Thymus (tissue), 11 donors: ENCODE data around the gene NFAM1. TPM values are rescaled to one million over a fixed set of nuclear protein-coding genes. Genes with fewer than 3 reads are reported as not detected.

ENCODE experiments used
- DNase-seq, 9 donors: peaks; one replicate each; pipeline ENCODE4 v3.0.0-alpha.2; 2013; ENCODE audit warnings: low spot score in 9 of 9, low read depth in 6 of 9, missing footprints in 1 of 9
- H3K27ac ChIP-seq, 2 donors: one replicate each; pipeline ENCODE4 v1.5.1; 2013; ENCODE audit warnings: control low read depth in 1 of 2, low read depth in 1 of 2, low read length in 1 of 2, mild to moderate bottlenecking in 1 of 2, moderate library complexity in 1 of 2
- H3K27me3 ChIP-seq, 2 donors: one replicate each; pipeline ENCODE4 v1.5.1; 2013; ENCODE audit warnings: low read length in 1 of 2; ENCODE audit not compliant: control insufficient read depth in 2 of 2, insufficient read depth in 1 of 2
- H3K36me3 ChIP-seq, 2 donors: one replicate each; pipeline ENCODE4 v1.5.1; 2013; ENCODE audit warnings: low read length in 1 of 2, mild to moderate bottlenecking in 1 of 2, moderate library complexity in 1 of 2; ENCODE audit not compliant: control insufficient read depth in 2 of 2, insufficient read depth in 2 of 2
- H3K4me1 ChIP-seq, 2 donors: one replicate each; pipeline ENCODE4 v1.5.1; 2013; ENCODE audit warnings: low read length in 2 of 2; ENCODE audit not compliant: control insufficient read depth in 2 of 2, insufficient read depth in 2 of 2
- H3K4me3 ChIP-seq, 2 donors: one replicate each; pipeline ENCODE4 v1.5.1; 2013; ENCODE audit warnings: low read length in 2 of 2, control low read depth in 1 of 2, mild to moderate bottlenecking in 1 of 2
- H3K9me3 ChIP-seq, 2 donors: one replicate each; pipeline ENCODE4 v1.5.1; 2013; ENCODE audit warnings: low read length in 1 of 2, mild to moderate bottlenecking in 1 of 2; ENCODE audit not compliant: control insufficient read depth in 2 of 2, insufficient read depth in 1 of 2
- WGBS: extraction: QIAGEN DNeasy Blood & Tissue Kit; methylation state at CpG from one replicate; pipeline ENCODE4 v1.1.7; 2013; 5-methylcytosine and 5-hydroxymethylcytosine counted together
- polyA plus RNA-seq: library from polyadenylated mRNA; stranded (reverse); fragments of 200-250 nt; gene quantifications from one replicate; pipeline ENCODE4 v1.2.3, GENCODE V29; 2013
- total RNA-seq: library from RNA; stranded (reverse); fragments of 120-200 nt; gene quantifications from one replicate; pipeline ENCODE4 v1.2.4, GENCODE V29; 2013
- donor health status: healthy.

The NFAM1 gene
- total and polyA plus RNA-seq, 2 donors: 1.7 to 2.0 TPM

- peak overlapping the region; percentile 46 to 56 for H3K4me3 ChIP-seq
- H3K9me3 ChIP-seq: peaks cover 1 to 12% of the 10 kb centered on the region in 2 donors
- peak in 8 of 9 donors; percentile 63 to 91 (median 80) for DNase-seq
- 10% methylated on average over 42 of the region's 42 CpGs for WGBS
- H3K36me3 ChIP-seq: no peaks in the 10 kb centered on the region
- peaks cover 40 to 73% of the 10 kb centered on the region in 2 donors for H3K27me3 ChIP-seq
- H3K27ac ChIP-seq: no peak overlapping the region
- peaks cover 12 to 40% of the 10 kb centered on the region in 2 donors for H3K4me1 ChIP-seq
Observed at GRCh38 chr22:42369250-42370041, 62.8 kb downstream of the NFAM1 start.

DNA sequence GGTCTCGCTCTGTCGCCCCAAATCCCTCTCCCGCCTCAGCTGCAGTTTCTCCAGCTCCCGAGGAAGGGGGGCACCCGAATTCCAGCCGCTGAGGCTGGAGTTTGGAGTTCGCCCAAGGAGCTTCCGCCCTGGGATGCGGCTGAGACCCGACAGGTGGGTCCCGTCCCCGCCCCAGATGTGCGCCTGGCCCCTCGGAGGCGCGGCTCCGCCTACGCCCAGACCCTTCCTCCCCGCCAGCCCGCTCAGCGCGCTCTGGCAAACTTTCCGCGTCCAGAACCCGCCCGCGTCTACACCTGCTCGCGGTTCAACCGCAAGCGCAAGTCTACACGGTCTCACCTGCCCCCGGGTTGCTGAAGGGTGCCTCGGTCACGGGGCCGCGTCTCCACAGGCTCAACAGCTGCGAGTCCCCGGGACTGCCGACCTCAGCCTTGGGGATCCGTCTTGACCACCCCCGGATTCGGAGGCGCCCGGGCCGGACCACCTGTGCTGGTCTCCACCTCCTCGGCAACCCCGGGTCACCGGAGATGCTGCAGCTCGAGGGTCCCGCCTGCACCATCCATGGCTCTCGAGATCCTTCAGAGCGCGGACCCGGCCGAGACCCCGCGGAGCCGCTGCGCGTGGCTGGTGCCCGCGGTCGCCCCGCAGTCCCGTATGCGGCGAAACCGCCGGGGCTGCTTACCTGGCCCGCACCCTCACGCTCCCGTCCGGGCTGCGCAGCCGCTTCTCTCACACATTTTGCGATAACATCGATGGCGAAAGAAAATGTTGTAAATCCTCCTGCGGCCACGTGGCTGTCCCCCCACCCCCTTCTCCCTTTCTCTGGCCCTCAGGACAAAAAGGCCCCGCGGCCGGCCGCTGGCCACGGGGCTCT lies 63.6 kb downstream of the NFAM1 start:
- peak in 2 of 9 donors; percentile 37 to 55 for DNase-seq
- peaks cover 1 to 12% of the 10 kb centered on the region in 2 donors for H3K9me3 ChIP-seq
- peaks cover 45 to 82% of the 10 kb centered on the region in 2 donors for H3K27me3 ChIP-seq
- H3K36me3 ChIP-seq: no peaks in the 10 kb centered on the region
- 1% methylated on average over 86 of the region's 86 CpGs for WGBS
- H3K4me1 ChIP-seq: peaks cover 12 to 43% of the 10 kb centered on the region in 2 donors
- H3K4me3 ChIP-seq: peak overlapping the region; percentile 34 to 56
- H3K27ac ChIP-seq: no peak overlapping the region

- H3K36me3 ChIP-seq: no peaks in the 10 kb centered on the region
- 7% methylated on average over 11 of the region's 11 CpGs for WGBS
- H3K27ac ChIP-seq: no peak overlapping the region
- H3K4me1 ChIP-seq: peaks cover 12 to 43% of the 10 kb centered on the region in 2 donors
- peaks cover 1 to 14% of the 10 kb centered on the region in 2 donors for H3K9me3 ChIP-seq
- H3K27me3 ChIP-seq: peaks cover 45 to 83% of the 10 kb centered on the region in 2 donors
- H3K4me3 ChIP-seq: peak overlapping the region in 1 of 2 donors; percentile 56
- no peak for DNase-seq
Observed at GRCh38 chr22:42367980-42368378, 64.2 kb downstream of the NFAM1 start.

DNA sequence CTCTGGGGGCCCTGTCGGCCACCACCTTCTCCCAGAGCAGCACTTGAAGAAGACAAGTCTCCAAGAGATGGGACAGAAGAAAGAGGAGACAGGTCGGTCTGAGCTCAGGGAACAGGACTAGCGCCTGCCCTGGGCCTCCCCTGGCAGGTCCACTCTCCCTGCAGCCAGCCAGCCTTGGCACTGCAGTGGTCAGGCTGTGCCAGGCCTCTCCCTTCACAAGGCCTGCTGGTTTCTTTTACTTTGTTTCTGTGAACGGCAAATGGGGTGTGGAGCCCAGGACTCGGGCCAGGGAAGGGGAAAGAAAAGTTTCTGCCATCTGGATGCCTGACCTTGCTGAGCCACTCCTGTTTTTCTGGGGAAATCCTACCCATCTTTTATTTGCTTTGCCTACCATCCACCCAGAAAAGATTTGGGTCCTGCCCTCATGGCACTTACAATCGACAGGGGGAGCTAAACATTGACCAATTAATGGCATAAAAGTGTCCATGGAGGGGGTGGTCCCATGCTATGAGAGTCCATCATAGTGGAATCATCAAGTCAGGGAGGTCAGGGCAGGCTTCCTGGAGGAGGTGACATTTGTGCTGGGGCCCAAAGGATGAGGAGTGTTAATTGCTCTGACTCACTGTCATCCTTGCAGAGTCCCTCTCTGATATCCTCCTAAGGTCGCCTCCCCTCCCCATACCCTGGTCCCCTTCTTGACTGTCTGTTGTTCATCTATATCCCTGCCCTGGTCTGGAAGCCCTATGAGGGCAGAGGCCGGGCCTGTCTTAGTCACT lies 65.2 kb downstream of the NFAM1 start:
- peaks cover 48 to 93% of the 10 kb centered on the region in 2 donors for H3K27me3 ChIP-seq
- H3K9me3 ChIP-seq: peaks cover 1 to 16% of the 10 kb centered on the region in 2 donors
- 86% methylated on average over 8 of the region's 8 CpGs for WGBS
- no peak for DNase-seq
- H3K4me3 ChIP-seq: no peak overlapping the region
- no peak overlapping the region for H3K27ac ChIP-seq
- no peaks in the 10 kb centered on the region for H3K36me3 ChIP-seq
- H3K4me1 ChIP-seq: peaks cover 12 to 43% of the 10 kb centered on the region in 2 donors

DNA sequence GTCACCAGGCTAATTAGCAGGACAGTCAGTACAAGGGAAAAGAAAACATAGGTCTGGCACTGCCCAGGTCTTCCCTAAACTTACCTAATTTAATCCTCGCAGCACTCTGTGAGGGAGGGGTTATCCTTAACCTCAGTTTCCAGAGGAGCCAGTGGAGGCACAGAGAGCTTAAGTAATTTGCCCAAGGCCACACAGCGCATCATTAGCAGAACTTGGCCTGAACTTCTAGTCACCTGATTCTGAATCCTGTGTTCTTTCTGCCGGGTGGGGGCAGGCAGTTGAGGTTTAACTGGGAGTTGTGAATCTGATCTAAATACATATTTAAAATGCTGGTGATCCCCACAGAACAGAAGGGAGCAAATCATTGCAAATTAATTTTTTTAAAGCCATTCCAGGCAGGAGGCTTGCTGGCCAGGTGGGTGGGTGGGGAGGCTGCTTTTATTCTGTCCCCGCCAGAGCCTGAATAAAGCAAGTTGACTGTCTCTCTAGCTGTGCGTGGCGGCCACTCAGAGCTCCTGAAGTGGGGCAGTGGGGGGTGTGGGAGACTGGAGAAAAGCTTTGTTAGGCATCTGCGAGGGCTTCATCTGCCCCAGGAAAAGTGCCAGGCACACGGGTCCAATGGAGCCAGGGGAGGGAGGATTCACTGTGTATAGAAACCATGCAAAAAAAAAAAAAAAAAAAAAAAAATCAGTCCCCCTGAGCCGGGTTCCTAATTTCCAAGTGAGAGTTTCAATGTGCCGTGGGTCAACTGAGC lies 66.1 kb downstream of the NFAM1 start:
- H3K4me1 ChIP-seq: peaks cover 12 to 43% of the 10 kb centered on the region in 2 donors
- DNase-seq: no peak
- H3K9me3 ChIP-seq: peaks cover 1 to 16% of the 10 kb centered on the region in 2 donors
- no peak overlapping the region for H3K4me3 ChIP-seq
- no peaks in the 10 kb centered on the region for H3K36me3 ChIP-seq
- 73% methylated on average over 10 of the region's 10 CpGs for WGBS
- no peak overlapping the region for H3K27ac ChIP-seq
- H3K27me3 ChIP-seq: peaks cover 48 to 94% of the 10 kb centered on the region in 2 donors

- H3K27me3 ChIP-seq: peaks cover 48 to 92% of the 10 kb centered on the region in 2 donors
- no peak for DNase-seq
Observed at GRCh38 chr22:42365111-42365865, 66.9 kb downstream of the NFAM1 start.

DNA sequence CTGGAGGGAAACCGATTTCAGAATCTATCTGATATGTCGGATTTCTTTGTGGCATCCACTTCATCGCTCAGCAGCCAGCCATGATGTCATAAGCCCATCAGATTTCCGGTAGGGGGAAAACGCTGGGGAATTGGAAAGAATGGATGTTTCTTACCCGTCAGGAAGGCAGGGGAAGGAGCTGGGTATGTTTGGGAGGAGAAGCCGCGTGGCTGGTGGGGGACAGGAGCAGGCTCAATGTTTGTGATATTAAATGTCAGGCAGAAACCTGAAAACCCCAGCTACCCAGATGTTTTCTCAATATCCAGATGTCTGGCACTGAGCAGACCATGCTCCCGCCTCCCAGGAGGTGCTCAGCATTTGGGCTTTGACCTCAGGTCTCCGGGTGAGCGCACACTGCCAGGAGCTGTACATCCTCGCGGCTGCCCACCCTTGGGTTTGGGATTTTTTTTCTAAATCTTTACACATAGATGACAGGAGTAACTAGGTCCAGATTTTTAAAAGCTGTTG lies 67.5 kb downstream of the NFAM1 start:
- Histone ChIP-seq H3K27ac (peak overlapping the region in 1 of 2 donors; percentile 33), H3K4me1 (peaks cover 12 to 41% of the 10 kb centered on the region in 2 donors), H3K9me3 (peaks cover 1 to 16% of the 10 kb centered on the region in 2 donors), H3K36me3 (no peaks in the 10 kb centered on the region), H3K4me3 (no peak overlapping the region), H3K27me3 (peaks cover 48 to 92% of the 10 kb centered on the region in 2 donors)
- DNase-seq: no peak
- WGBS: 39% methylated on average over 13 of the region's 13 CpGs

More at GRCh38 chr22:42365111-42365865, 66.9 kb downstream of the NFAM1 start:
- H3K9me3 ChIP-seq: peaks cover 1 to 16% of the 10 kb centered on the region in 2 donors
- peak overlapping the region in 1 of 2 donors; percentile 33 for H3K27ac ChIP-seq
- peaks cover 12 to 43% of the 10 kb centered on the region in 2 donors for H3K4me1 ChIP-seq
- H3K36me3 ChIP-seq: no peaks in the 10 kb centered on the region
- no peak overlapping the region for H3K4me3 ChIP-seq
- 36% methylated on average over 14 of the region's 14 CpGs for WGBS
